ENCODE results near the gene PROM2. TPM values are rescaled to one million over a fixed set of nuclear protein-coding genes. Genes with fewer than 3 reads are reported as not detected.
"Not testable (repeated sequence)": the region's sequence is repeated elsewhere in the genome, so short reads cannot be mapped to it uniquely, and the experiment has no call there.

The PROM2 gene
- total RNA-seq, 2 donors from 2014 or later, result 3.5 to 10.0 TPM

DNA sequence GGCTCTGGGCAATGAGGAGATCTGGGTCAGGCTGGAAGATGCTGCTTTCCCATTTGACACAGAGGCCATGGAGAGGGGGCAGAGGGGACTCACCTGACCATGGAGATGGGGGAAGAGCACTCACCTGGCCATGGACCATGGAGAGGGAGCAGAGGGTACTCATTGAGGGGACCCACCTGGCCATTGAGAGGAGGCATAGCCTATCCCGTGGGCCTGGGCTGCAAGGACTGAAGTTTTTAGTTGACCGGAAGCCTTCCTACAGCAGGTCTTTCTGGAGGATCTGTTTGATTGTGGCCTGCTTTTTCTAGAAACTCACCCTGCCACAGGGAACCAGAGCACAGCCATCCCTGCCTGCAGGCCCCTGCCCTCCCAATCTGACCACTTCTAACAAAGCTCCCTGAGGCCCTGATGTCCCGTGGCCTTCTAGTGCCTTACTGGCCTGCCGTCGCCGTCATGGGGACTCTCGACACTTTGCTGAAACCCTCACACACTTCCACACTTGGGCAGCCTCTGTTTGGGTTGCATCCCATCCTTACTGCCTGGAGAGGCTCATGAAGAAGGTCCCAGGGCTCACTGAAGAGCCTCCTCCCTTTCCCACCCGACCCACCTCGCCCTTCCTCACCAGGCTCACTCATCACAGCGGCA, 5.1 kb upstream of the PROM2 start:
- TF ChIP-seq, protein P1, sequence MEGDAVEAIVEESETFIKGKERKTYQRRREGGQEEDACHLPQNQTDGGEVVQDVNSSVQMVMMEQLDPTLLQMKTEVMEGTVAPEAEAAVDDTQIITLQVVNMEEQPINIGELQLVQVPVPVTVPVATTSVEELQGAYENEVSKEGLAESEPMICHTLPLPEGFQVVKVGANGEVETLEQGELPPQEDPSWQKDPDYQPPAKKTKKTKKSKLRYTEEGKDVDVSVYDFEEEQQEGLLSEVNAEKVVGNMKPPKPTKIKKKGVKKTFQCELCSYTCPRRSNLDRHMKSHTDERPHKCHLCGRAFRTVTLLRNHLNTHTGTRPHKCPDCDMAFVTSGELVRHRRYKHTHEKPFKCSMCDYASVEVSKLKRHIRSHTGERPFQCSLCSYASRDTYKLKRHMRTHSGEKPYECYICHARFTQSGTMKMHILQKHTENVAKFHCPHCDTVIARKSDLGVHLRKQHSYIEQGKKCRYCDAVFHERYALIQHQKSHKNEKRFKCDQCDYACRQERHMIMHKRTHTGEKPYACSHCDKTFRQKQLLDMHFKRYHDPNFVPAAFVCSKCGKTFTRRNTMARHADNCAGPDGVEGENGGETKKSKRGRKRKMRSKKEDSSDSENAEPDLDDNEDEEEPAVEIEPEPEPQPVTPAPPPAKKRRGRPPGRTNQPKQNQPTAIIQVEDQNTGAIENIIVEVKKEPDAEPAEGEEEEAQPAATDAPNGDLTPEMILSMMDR (IDR thresholded peaks at IDR 0.05), result no peak
- DNase-seq (ENCODE audit: low spot score) (no peak), ATAC-seq (ENCODE audit: insufficient number of reproducible peaks, low FRiP score, low read depth) (no peak)
- Histone ChIP-seq H3K4me3 (no peak overlapping the region), H3K36me3 (no peaks in the 10 kb centered on the region), H3K9me3 (no peaks in the 10 kb centered on the region), H3K4me1 (ENCODE audit: control insufficient read depth in 1 of 2, low read depth in 2 of 2) (no peaks in the 10 kb centered on the region), H3K27ac (no peak overlapping the region), H3K27me3 (replicated peaks; ENCODE audit: insufficient read depth) (no peaks in the 10 kb centered on the region)

DNA sequence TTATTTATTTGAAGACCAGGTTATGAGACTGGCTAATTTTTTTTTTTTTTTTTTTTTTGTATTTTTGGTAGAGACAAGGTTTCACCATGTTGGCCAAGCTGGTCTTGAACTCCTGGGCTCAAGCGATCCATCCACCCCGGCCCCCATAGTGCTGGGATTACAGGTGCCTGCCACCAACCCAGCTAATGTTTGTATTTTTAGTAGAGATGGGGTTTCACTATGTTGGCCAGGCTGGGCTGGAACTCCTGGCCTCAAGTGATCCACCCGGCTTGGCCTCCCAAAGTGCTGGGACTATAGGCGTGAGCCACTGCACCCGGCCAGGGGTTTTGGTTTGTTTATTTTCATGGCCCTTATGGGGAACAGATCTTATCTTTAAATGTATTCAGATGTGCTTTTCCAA, 4.5 kb upstream of the PROM2 start:
- H3K4me3 ChIP-seq; DNase-seq (ENCODE audit: low spot score); H3K27ac ChIP-seq; H3K27me3 ChIP-seq (replicated peaks; ENCODE audit: insufficient read depth); H3K36me3 ChIP-seq; ATAC-seq (ENCODE audit: insufficient number of reproducible peaks, low FRiP score, low read depth); H3K4me1 ChIP-seq (ENCODE audit: control insufficient read depth in 1 of 2, low read depth in 2 of 2); H3K9me3 ChIP-seq: not testable (repeated sequence)

DNA sequence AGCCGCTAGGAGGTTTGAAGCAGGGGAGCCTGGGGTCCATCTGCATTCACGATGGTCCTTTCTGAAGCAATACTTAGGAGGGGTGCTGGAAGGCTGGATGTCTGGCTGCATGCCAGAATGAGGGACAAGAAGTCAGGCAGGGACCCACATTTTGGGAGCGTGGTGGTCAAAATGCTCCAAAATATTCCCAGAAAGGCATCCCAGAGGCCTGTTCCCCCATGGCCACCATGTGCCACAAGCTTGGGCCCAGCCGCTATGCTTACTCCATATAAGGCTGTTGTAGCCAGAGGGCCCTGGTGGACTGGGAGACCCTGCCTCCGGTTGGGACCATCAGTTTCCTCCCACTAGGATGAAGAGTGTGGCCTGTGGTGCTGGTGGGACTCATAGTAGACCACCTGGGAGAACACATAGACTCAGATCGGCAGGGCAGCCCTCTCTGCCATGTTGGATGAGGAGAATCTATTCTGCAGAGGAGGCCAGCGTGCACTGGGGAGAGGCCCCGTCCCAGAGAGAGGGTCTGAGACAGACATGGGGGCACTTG, 3.6 kb upstream of the PROM2 start:
- H3K9me3 ChIP-seq, result no peaks in the 10 kb centered on the region
- H3K36me3 ChIP-seq, result no peaks in the 10 kb centered on the region
- TF ChIP-seq, protein P1 (IDR thresholded peaks at IDR 0.05), result no peak
- ATAC-seq (ENCODE audit: insufficient number of reproducible peaks, low FRiP score, low read depth) (no peak), DNase-seq (ENCODE audit: low spot score) (no peak)
- H3K27ac ChIP-seq, result no peak overlapping the region
- H3K27me3 ChIP-seq (replicated peaks; ENCODE audit: insufficient read depth), result no peaks in the 10 kb centered on the region
- no peaks in the 10 kb centered on the region for H3K4me1 ChIP-seq (ENCODE audit: control insufficient read depth in 1 of 2, low read depth in 2 of 2)
- no peak overlapping the region for H3K4me3 ChIP-seq

- H3K27me3 ChIP-seq (replicated peaks; ENCODE audit: insufficient read depth), result no peaks in the 10 kb centered on the region
- no peaks in the 10 kb centered on the region for H3K4me1 ChIP-seq (ENCODE audit: control insufficient read depth in 1 of 2, low read depth in 2 of 2)
- no peaks in the 10 kb centered on the region for H3K36me3 ChIP-seq
- H3K4me3 ChIP-seq, result no peak overlapping the region
- no peaks in the 10 kb centered on the region for H3K9me3 ChIP-seq
- TF ChIP-seq, protein P1 (IDR thresholded peaks at IDR 0.05), result no peak
- ATAC-seq (ENCODE audit: insufficient number of reproducible peaks, low FRiP score, low read depth) (no peak), DNase-seq (ENCODE audit: low spot score) (no peak)
- no peak overlapping the region for H3K27ac ChIP-seq
Measured at GRCh38 chr2:95271381-95271971, 2.8 kb upstream of the PROM2 start.

DNA sequence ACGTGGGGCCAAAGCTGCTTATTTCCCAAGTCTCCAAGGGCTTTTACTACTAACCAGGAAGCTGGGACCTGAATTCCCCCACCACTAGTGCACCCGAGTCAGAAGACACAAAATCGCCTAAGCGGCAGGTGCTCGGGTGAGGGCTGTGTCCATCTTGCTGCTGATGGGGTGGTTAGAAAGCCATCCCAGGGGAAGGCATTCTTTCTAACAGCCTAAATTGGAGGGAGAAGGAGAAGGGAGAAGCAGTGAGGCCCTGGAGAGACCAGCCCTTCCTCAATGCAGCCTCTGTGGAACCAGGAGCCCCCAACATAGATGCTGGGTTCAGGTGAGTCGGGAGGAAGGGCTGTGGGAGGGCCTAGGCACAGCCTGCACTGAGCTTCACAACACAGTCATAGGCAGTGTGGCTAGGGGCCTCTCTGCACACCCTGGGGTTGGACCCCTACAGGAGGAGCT, 1.9 kb upstream of the PROM2 start:
- TF ChIP-seq, protein P1 (IDR thresholded peaks at IDR 0.05), result no peak
- no peak overlapping the region for H3K4me3 ChIP-seq
- H3K27ac ChIP-seq, result no peak overlapping the region
- ATAC-seq (ENCODE audit: insufficient number of reproducible peaks, low FRiP score, low read depth) (no peak), DNase-seq (ENCODE audit: low spot score) (no peak)
- H3K27me3 ChIP-seq (replicated peaks; ENCODE audit: insufficient read depth), result no peaks in the 10 kb centered on the region
- H3K9me3 ChIP-seq, result no peaks in the 10 kb centered on the region
- H3K36me3 ChIP-seq, result no peaks in the 10 kb centered on the region
- no peaks in the 10 kb centered on the region for H3K4me1 ChIP-seq (ENCODE audit: control insufficient read depth in 1 of 2, low read depth in 2 of 2)

Data from thoracic aorta (tissue), 2 donors.